WTC11 (cell line): ENCODE data around the gene INHBC. TPM values are rescaled to one million over a fixed set of nuclear protein-coding genes. Genes with fewer than 3 reads are reported as not detected.
"Not testable (repeated sequence)": the region's sequence is repeated elsewhere in the genome, so short reads cannot be mapped to it uniquely, and the experiment has no call there.

Experiments
- ATAC-seq: fragments of 200-7000 bp; cut with Tn5 transposase; 2 replicates; pipeline ENCODE4 v1.10.0; 2021; ENCODE audit warnings: mild to moderate bottlenecking, moderate library complexity
- CTCF ChIA-PET: fragments of 300-600 bp; sonication (Branson Sonifier 250); formaldehyde crosslinking; loops from one replicate; lab custom pipeline; 2021; ENCODE audit warnings: antibody characterized with exemption; lab: Charles Lee
- POLR2A ChIA-PET: fragments of 350-600 bp; sonication (Branson Sonifier 250); formaldehyde crosslinking; loops from one replicate; lab custom pipeline; 2021; ENCODE audit warnings: antibody characterized with exemption; lab: Charles Lee
- DNase-seq: peaks from one replicate; pipeline ENCODE4 v3.0.0; 2021; ENCODE audit warnings: low spot score
- H3K27ac Mint-ChIP-seq: 2 replicates; pipeline ENCODE4 v1.8.0; 2021; ENCODE audit warnings: mixed read lengths
- H3K27me3 Mint-ChIP-seq: 2 replicates; pipeline ENCODE4 v1.8.0; 2021; ENCODE audit warnings: low read depth, mild to moderate bottlenecking, moderate library complexity, mixed read lengths
- H3K36me3 Mint-ChIP-seq: 2 replicates; pipeline ENCODE4 v1.8.0; 2021; ENCODE audit warnings: mixed read lengths
- H3K4me1 Mint-ChIP-seq: 2 replicates; pipeline ENCODE4 v1.8.0; 2022; ENCODE audit warnings: mixed read lengths
- H3K4me3 Mint-ChIP-seq: 2 replicates; pipeline ENCODE4 v1.8.0; 2021; ENCODE audit warnings: mild to moderate bottlenecking, moderate library complexity, mixed read lengths
- H3K9me3 Mint-ChIP-seq: 2 replicates; pipeline ENCODE4 v1.8.0; 2021; ENCODE audit warnings: mixed read lengths
- ATF3 ChIP-seq: sonication (generic); formaldehyde crosslinking; conservative IDR thresholded peaks from 2 replicates; pipeline ENCODE4 v1.8.1; 2022; ENCODE audit warnings: mild to moderate bottlenecking, missing genetic modification reagents
- E2F4 ChIP-seq: sonication (generic); formaldehyde crosslinking; IDR thresholded peaks from 2 replicates; pipeline ENCODE4 v1.8.1; 2022; ENCODE audit warnings: low read depth, mild to moderate bottlenecking, moderate library complexity, missing genetic modification reagents, borderline replicate concordance
- FOXJ3 ChIP-seq: sonication (generic); formaldehyde crosslinking; IDR thresholded peaks from 2 replicates; pipeline ENCODE4 v1.9.0; 2021; ENCODE audit warnings: missing genetic modification reagents, mild to moderate bottlenecking, borderline replicate concordance
- OVOL2 ChIP-seq: fragments of 250-450 bp; sonication (Bioruptor Pico); IDR thresholded peaks from 2 replicates; pipeline ENCODE4 v1.9.0; 2021; ENCODE audit warnings: mild to moderate bottlenecking, borderline replicate concordance
- PREB ChIP-seq: sonication (generic); formaldehyde crosslinking; IDR thresholded peaks from 2 replicates; pipeline ENCODE4 v1.8.1; 2022; ENCODE audit warnings: mild to moderate bottlenecking, missing genetic modification reagents, moderate library complexity, borderline replicate concordance
- RELA ChIP-seq: sonication (generic); formaldehyde crosslinking; IDR thresholded peaks from 2 replicates; pipeline ENCODE4 v1.8.1; 2022; ENCODE audit warnings: missing genetic modification reagents, mild to moderate bottlenecking, borderline replicate concordance
- STAT6 ChIP-seq: sonication (generic); formaldehyde crosslinking; conservative IDR thresholded peaks from 2 replicates; pipeline ENCODE4 v1.8.1; 2023; ENCODE audit warnings: mild to moderate bottlenecking, low read depth, missing genetic modification reagents, moderate library complexity
- TEAD4 ChIP-seq: sonication (generic); formaldehyde crosslinking; IDR thresholded peaks from 2 replicates; pipeline ENCODE4 v1.8.0; 2022; ENCODE audit warnings: mild to moderate bottlenecking, missing genetic modification reagents
- ZBTB43 ChIP-seq: sonication (generic); formaldehyde crosslinking; IDR thresholded peaks from 2 replicates; pipeline ENCODE4 v1.8.1; 2023; ENCODE audit warnings: mild to moderate bottlenecking, missing genetic modification reagents
- ZNF423 ChIP-seq: fragments of 250-450 bp; sonication (Bioruptor Pico); IDR thresholded peaks from 2 replicates; pipeline ENCODE4 v2.1.2; 2022; ENCODE audit warnings: mild to moderate bottlenecking, moderate library complexity
- total RNA-seq: library from RNA; stranded (reverse); gene quantifications from 3 replicates; pipeline ENCODE4 v1.2.3, GENCODE V29; 2021

INHBC gene
- total RNA-seq, 1 experiment from 2014 or later = 0.20 TPM

- TF ChIP-seq ZBTB43 (CRISPR knock-in tag) (no peak), ATF3 (CRISPR knock-in tag) (no peak), OVOL2 (CRISPR knock-in tag) (no peak), FOXJ3 (CRISPR knock-in tag) (no peak), E2F4 (CRISPR knock-in tag) (no peak), ZNF423 (no peak), TEAD4 (CRISPR knock-in tag) (no peak), RELA (CRISPR knock-in tag) (no peak)
- TF ChIP-seq, all 79 proteins: peak for 0
- no peaks in the 10 kb centered on the region for H3K9me3 Mint-ChIP-seq
- no peak overlapping the region for H3K4me3 Mint-ChIP-seq
- CTCF ChIA-PET = no interaction called here
- H3K27ac Mint-ChIP-seq = 0 out of 2 replicates have a peak overlapping the region, but pooled peaks have one; percentile 57
- POLR2A ChIA-PET = no interaction called here
- no peak for ATAC-seq
- H3K4me1 Mint-ChIP-seq = peaks cover 4% of the 10 kb centered on the region; the same call in 1 of the 2 replicates
- no peaks in the 10 kb centered on the region for H3K27me3 Mint-ChIP-seq
- no peak for DNase-seq
- H3K36me3 Mint-ChIP-seq = no peaks in the 10 kb centered on the region
Observed at GRCh38 chr12:57404966-57405640, 29.5 kb upstream of the INHBC start.

GRCh38 chr12:57410534-57410933 is 24.1 kb upstream of the INHBC start:
- no peaks in the 10 kb centered on the region for H3K9me3 Mint-ChIP-seq
- ChIA-PET POLR2A (interaction anchor here (0.6 kb wide), 1 partner anchor 29 kb away, joined by 3 read pairs; no protein-coding TSS in a partner anchor), CTCF (interaction anchor here (0.8 to 1.3 kb wide), 4 partner anchors 17 to 48 kb away, joined by 3 to 6 read pairs (median 3); no protein-coding TSS in a partner anchor)

GRCh38 chr12:57414160-57414559 is 20.4 kb upstream of the INHBC start:
- POLR2A ChIA-PET = interaction anchor here (0.6 kb wide), 1 partner anchor 11 kb away, joined by 3 read pairs; no protein-coding TSS in a partner anchor
- not testable (repeated sequence) for ATAC-seq
- CTCF ChIA-PET = interaction anchor here (0.6 to 2.0 kb wide), 3 partner anchors 38 to 60 kb away, joined by 4 to 9 read pairs (median 5); no protein-coding TSS in a partner anchor

More at GRCh38 chr12:57410534-57410933, 24.1 kb upstream of the INHBC start:
- no peak for DNase-seq
- Mint-ChIP-seq H3K4me3 (no peak overlapping the region), H3K36me3 (no peaks in the 10 kb centered on the region), H3K27me3 (no peaks in the 10 kb centered on the region)
- no peak for ATAC-seq
- no peak for TF ChIP-seq STAT6 (CRISPR knock-in tag)
- no peak for TF ChIP-seq PREB (CRISPR knock-in tag)
- TF ChIP-seq, all 79 proteins: peak for 0
- Mint-ChIP-seq H3K27ac (no peak overlapping the region), H3K4me1 (peaks cover 6% of the 10 kb centered on the region)

More at GRCh38 chr12:57414160-57414559, 20.4 kb upstream of the INHBC start:
- H3K27ac Mint-ChIP-seq, H3K9me3 Mint-ChIP-seq, H3K4me3 Mint-ChIP-seq, H3K27me3 Mint-ChIP-seq, DNase-seq, H3K36me3 Mint-ChIP-seq: not testable (repeated sequence)
- H3K4me1 Mint-ChIP-seq = peaks cover 12% of the 10 kb centered on the region
